Measurements from ENCODE around the gene PEAR1. TPM values are rescaled to one million over a fixed set of nuclear protein-coding genes. Genes with fewer than 3 reads are reported as not detected.

Gene PEAR1
- total RNA-seq, 1 experiment from 2014 or later = 0.39 TPM

GRCh38 chr1:156899956-156900718 is 6.6 kb downstream of the PEAR1 start:
- H3K4me1 ChIP-seq (ENCODE audit: insufficient read depth, low read length) = no peaks in the 10 kb centered on the region

More at GRCh38 chr1:156899956-156900718, 6.6 kb downstream of the PEAR1 start:
- no CpG with 5 or more reads among the region's 12 CpGs for WGBS (ENCODE audit: extremely low coverage, insufficient read length, low lambda C conversion rate)
- no peak overlapping the region for H3K4ac ChIP-seq (ENCODE audit: low read depth, low read length)
- Mint-ChIP-seq H3K27ac (no peak overlapping the region), H3K27me3 (ENCODE audit: low read depth) (peaks cover 50% of the 10 kb centered on the region), H3K4me1 (peaks cover 15 to 34% of the 10 kb centered on the region in 2 experiments), H3K4me3 (no peak overlapping the region; a peak in 1 of 5 replicates), H3K9me3 (no peaks in the 10 kb centered on the region), H3K36me3 (ENCODE audit: insufficient read depth in 1 of 3, low read depth in 3 of 3) (no peaks in the 10 kb centered on the region)
- no peak overlapping the region for H3K14ac ChIP-seq (ENCODE audit: insufficient read depth, low read length)
- no peak overlapping the region for H3K23ac ChIP-seq (ENCODE audit: insufficient read length, low read depth, low read length)
- H2BK120ac ChIP-seq (ENCODE audit: low read depth, low read length, poor library complexity, severe bottlenecking) = no peak overlapping the region
- H3K27me3 ChIP-seq (ENCODE audit: insufficient read depth, low read length) = no peaks in the 10 kb centered on the region; the same call in 1 of the 2 replicates
- no peak overlapping the region for H2BK12ac ChIP-seq (ENCODE audit: insufficient read length, low read depth, low read length)
- no peak overlapping the region for H4K91ac ChIP-seq (ENCODE audit: insufficient read length, low read depth, low read length)
- no peak overlapping the region for H4K8ac ChIP-seq (replicated peaks; ENCODE audit: insufficient read length, low read depth, low read length)
- no peak overlapping the region for H2BK5ac ChIP-seq (ENCODE audit: insufficient read length, low read length)
- H3T11ph ChIP-seq (ENCODE audit: low read length) = no peak overlapping the region
- no peaks in the 10 kb centered on the region for H3K23me2 ChIP-seq (ENCODE audit: insufficient read length, low read depth, low read length, poor library complexity, severe bottlenecking)
- no peak overlapping the region for H3K56ac ChIP-seq (ENCODE audit: insufficient read length, low read depth, low read length)
- H3K18ac ChIP-seq (ENCODE audit: insufficient read length, low read depth, low read length) = no peak overlapping the region
- no peak overlapping the region for H3K27ac ChIP-seq (ENCODE audit: insufficient read length, low read depth, low read length)
- no peaks in the 10 kb centered on the region for H3K79me1 ChIP-seq (ENCODE audit: insufficient read depth, low read depth, low read length, poor library complexity, severe bottlenecking)
- H4K5ac ChIP-seq (ENCODE audit: insufficient read length, low read depth, low read length) = no peak overlapping the region
- H3K9ac ChIP-seq (ENCODE audit: extremely low read depth, insufficient read length, low read length) = no peak overlapping the region
- no peak for DNase-seq
- no peak overlapping the region for H3K4me2 ChIP-seq (ENCODE audit: insufficient read depth, insufficient read length, low read length)
- no peaks in the 10 kb centered on the region for H3K9me3 ChIP-seq (ENCODE audit: control insufficient read depth, low read depth, low read length)
- H2AK5ac ChIP-seq (ENCODE audit: insufficient read length, low read length) = no peak overlapping the region
- H2BK20ac ChIP-seq (ENCODE audit: low read depth, low read length, poor library complexity, severe bottlenecking) = no peak overlapping the region
- no peak for TF ChIP-seq CTCF (conservative IDR thresholded peaks at IDR 0.05)
- H3K79me2 ChIP-seq (ENCODE audit: insufficient read depth, low read length) = no peaks in the 10 kb centered on the region
- no peaks in the 10 kb centered on the region for H4K20me1 ChIP-seq (ENCODE audit: control insufficient read depth, insufficient read depth, insufficient read length)
- H2AFZ ChIP-seq (ENCODE audit: low read length) = no peak overlapping the region
- H2BK15ac ChIP-seq (ENCODE audit: low read depth, low read length) = no peak overlapping the region
